Sigmoid colon (tissue), 4 donors: Measurements from ENCODE around the gene CPEB3.

ENCODE experiments used
- CTCF ChIP-seq, 4 experiments: fragments of 450-650 bp in 3 of 4; fragments of 200-600 bp in 1 of 4; IDR thresholded peaks; one replicate each; pipeline ENCODE4 v1.5.1; 2016 to 2019; ENCODE audit warnings: antibody characterized with exemption in 4 of 4, mild to moderate bottlenecking in 3 of 4, moderate library complexity in 2 of 4
- EP300 ChIP-seq, 4 donors: sonication (generic); formaldehyde crosslinking; IDR thresholded peaks; one replicate each; pipeline ENCODE4 v1.6.1; 2017; ENCODE audit warnings: antibody characterized with exemption in 4 of 4
- POLR2A ChIP-seq, 2 donors: fragments of 450-650 bp; IDR thresholded peaks; one replicate each; pipeline ENCODE4 v1.6.1; 2016; ENCODE audit warnings: antibody characterized with exemption in 2 of 2, mild to moderate bottlenecking in 2 of 2, moderate library complexity in 2 of 2
- POLR2AphosphoS5 ChIP-seq, 4 donors: sonication (generic); formaldehyde crosslinking; IDR thresholded peaks; one replicate each; pipeline ENCODE4 v1.6.1; 2017; ENCODE audit warnings: antibody characterized with exemption in 4 of 4

- TF ChIP-seq CTCF (IDR thresholded peaks at IDR 0.05) (no peak), EP300 (IDR thresholded peaks at IDR 0.05) (no peak), POLR2AphosphoS5 (IDR thresholded peaks at IDR 0.05) (no peak), POLR2A (IDR thresholded peaks at IDR 0.05) (no peak)
Observed at GRCh38 chr10:92208736-92209135, 82.1 kb downstream of the CPEB3 start.
